PFSK-1 (cell line): ENCODE measurements around the gene BCAR3.
A peak's percentile ranks its signal among the peaks of the same experiment; 100 is the strongest.

ENCODE experiments used
- FOXP2 ChIP-seq: optimal IDR thresholded peaks from 2 replicates; pipeline ENCODE3; 2011; ENCODE audit warnings: borderline replicate concordance, control low read depth, inconsistent platforms; ENCODE audit not compliant: insufficient read depth; ENCODE audit errors: extremely low read length, extremely low read depth
- POLR2AphosphoS5 ChIP-seq: IDR thresholded peaks from 2 replicates; pipeline ENCODE4 v1.6.1; 2012; ENCODE audit warnings: low read depth, mild to moderate bottlenecking, control low read depth, low read length, moderate library complexity
- REST ChIP-seq, 2 experiments: IDR thresholded peaks; 2 replicates each; pipeline versions ENCODE4 v1.6.1 to v1.8.0; 2011 to 2012; ENCODE audit warnings: low read depth in 2 of 2, low read length in 2 of 2, control low read depth in 1 of 2, inconsistent platforms in 1 of 2, mild to moderate bottlenecking in 1 of 2, moderate library complexity in 1 of 2; ENCODE audit not compliant: insufficient read depth in 1 of 2
- SIN3A ChIP-seq: IDR thresholded peaks from 2 replicates; pipeline ENCODE4 v1.6.1; 2012; ENCODE audit warnings: mild to moderate bottlenecking, low read length, moderate library complexity, borderline replicate concordance; ENCODE audit not compliant: insufficient read depth
- TAF1 ChIP-seq: IDR thresholded peaks from 2 replicates; pipeline ENCODE4 v1.6.1; 2012; ENCODE audit warnings: low read length, control low read depth, borderline replicate concordance; ENCODE audit not compliant: insufficient read depth

The BCAR3 gene

GRCh38 chr1:93617670-93618499, 63.8 kb downstream of the BCAR3 start:
- TF ChIP-seq REST (IDR thresholded peaks at IDR 0.05; ENCODE audit: insufficient read depth in 1 of 2, low read depth in 2 of 2, low read length in 2 of 2) (no peak), FOXP2 (peak; percentile 23), POLR2AphosphoS5 (no peak), TAF1 (no peak), SIN3A (no peak)

- no peak for TF ChIP-seq TAF1
Observed at GRCh38 chr1:93616996-93617669, 64.5 kb downstream of the BCAR3 start.

- TF ChIP-seq POLR2AphosphoS5 (no peak), SIN3A (no peak), FOXP2 (no peak), REST (IDR thresholded peaks at IDR 0.05; ENCODE audit: insufficient read depth in 1 of 2, low read depth in 2 of 2, low read length in 2 of 2) (no peak)
Observed at GRCh38 chr1:93616221-93616995, 65.2 kb downstream of the BCAR3 start.

GRCh38 chr1:93615582-93616150, 66.0 kb downstream of the BCAR3 start:
- TF ChIP-seq TAF1 (no peak), POLR2AphosphoS5 (no peak), FOXP2 (no peak), SIN3A (no peak), REST (IDR thresholded peaks at IDR 0.05; ENCODE audit: insufficient read depth in 1 of 2, low read depth in 2 of 2, low read length in 2 of 2) (no peak)

- TF ChIP-seq POLR2AphosphoS5 (no peak), FOXP2 (peak; percentile 59)
Observed at GRCh38 chr1:93614986-93615581, 66.6 kb downstream of the BCAR3 start.
